HepG2 (cell line): Measurements from ENCODE around the gene MBNL3. TPM values are rescaled to one million over a fixed set of nuclear protein-coding genes. Genes with fewer than 3 reads are reported as not detected.

ENCODE experiments used
- HNRNPL ChIP-seq: fragments of 200-400 bp; formaldehyde crosslinking; IDR thresholded peaks from 2 replicates; pipeline ENCODE4 v1.6.1; 2017; ENCODE audit warnings: mild to moderate bottlenecking, low read depth, low read length
- KDM5A ChIP-seq: fragments of 200-600 bp; sonication (generic); IDR thresholded peaks from 2 replicates; pipeline ENCODE4 v1.7.0; 2018; ENCODE audit warnings: antibody characterized with exemption, mild to moderate bottlenecking, low read length, borderline replicate concordance
- KLF9 ChIP-seq: IDR thresholded peaks from 2 replicates; pipeline ENCODE4 v1.6.1; 2016; ENCODE audit warnings: low read depth
- MBD4 ChIP-seq: IDR thresholded peaks from 2 replicates; pipeline ENCODE4 v1.6.1; 2012; ENCODE audit warnings: low read length, inconsistent platforms, borderline replicate concordance
- MXD3 ChIP-seq: IDR thresholded peaks from 2 replicates; pipeline ENCODE4 v1.6.1; 2016; ENCODE audit warnings: mild to moderate bottlenecking, missing biosample characterization, missing genetic modification reagents
- MXI1 ChIP-seq: IDR thresholded peaks from 3 replicates; pipeline ENCODE4 v1.6.1; 2012; ENCODE audit warnings: low read depth, low read length, inconsistent platforms, borderline replicate concordance
- SMARCE1 ChIP-seq: fragments of 450-650 bp; IDR thresholded peaks from 2 replicates; pipeline ENCODE4 v1.6.1; 2017; ENCODE audit warnings: borderline replicate concordance
- SRY ChIP-seq: sonication (generic); formaldehyde crosslinking; IDR thresholded peaks from 2 replicates; pipeline ENCODE4 v1.8.0; 2022; ENCODE audit warnings: mild to moderate bottlenecking, missing genetic modification reagents
- ZFP36L1 ChIP-seq: sonication (generic); formaldehyde crosslinking; IDR thresholded peaks from 2 replicates; pipeline ENCODE4 v1.8.0; 2022; ENCODE audit warnings: mild to moderate bottlenecking, missing genetic modification reagents, moderate library complexity
- ZFP82 ChIP-seq: sonication (generic); formaldehyde crosslinking; IDR thresholded peaks from 2 replicates; pipeline ENCODE4 v1.5.1; 2020; ENCODE audit warnings: mild to moderate bottlenecking, missing genetic modification reagents, borderline replicate concordance
- ZNF142 ChIP-seq: sonication (generic); formaldehyde crosslinking; IDR thresholded peaks from 2 replicates; pipeline ENCODE4 v1.4.0; 2020; ENCODE audit warnings: missing genetic modification reagents
- ZNF280D ChIP-seq: sonication (generic); formaldehyde crosslinking; IDR thresholded peaks from 2 replicates; pipeline ENCODE4 v1.5.1; 2020; ENCODE audit warnings: mild to moderate bottlenecking, missing genetic modification reagents
- ZNF446 ChIP-seq: sonication (generic); formaldehyde crosslinking; IDR thresholded peaks from 2 replicates; pipeline ENCODE4 v1.5.0; 2020; ENCODE audit warnings: mild to moderate bottlenecking, missing genetic modification reagents
- ZNF709 ChIP-seq: sonication (generic); formaldehyde crosslinking; IDR thresholded peaks from 2 replicates; pipeline ENCODE4 v1.5.0; 2020; ENCODE audit warnings: mild to moderate bottlenecking, missing genetic modification reagents
- polyA plus RNA-seq, 8 experiments: library from polyadenylated mRNA; depleted of rRNA in 3 of 8; stranded (reverse) in 7 of 8; unstranded in 1 of 8; fragments of >200 nt; fragmentation: Illumina TruSeq in 4 of 8; extraction: Trizol in 4 of 8; gene quantifications; 2 replicates each; pipeline versions ENCODE4 v1.2.1 to v1.2.3, GENCODE V29; 2011 to 2016; ENCODE audit warnings: low read depth in 4 of 8, missing spikeins in 1 of 8, mixed read lengths in 1 of 8; ENCODE audit not compliant: insufficient read depth in 1 of 8
- total RNA-seq, 5 experiments: library from RNA; depleted of rRNA; stranded (reverse); fragments of >200 nt; fragmentation: Illumina TruSeq; extraction: Trizol; gene quantifications; 2 replicates each; pipeline ENCODE4 v1.2.3, GENCODE V29; 2016; ENCODE audit warnings: low read depth in 1 of 5
- TF ChIP-seq, protein P1 (sequence below): sonication (generic); formaldehyde crosslinking; IDR thresholded peaks from 2 replicates; pipeline ENCODE4 v1.4.0; 2020; ENCODE audit warnings: low read depth, mild to moderate bottlenecking, missing genetic modification reagents
- TF ChIP-seq, protein P2 (sequence below): sonication (generic); formaldehyde crosslinking; IDR thresholded peaks from 2 replicates; pipeline ENCODE4 v1.4.0; 2020; ENCODE audit warnings: missing genetic modification reagents, borderline replicate concordance
- TF ChIP-seq, protein P3 (sequence below): IDR thresholded peaks from 2 replicates; pipeline ENCODE4 v1.6.1; 2016; ENCODE audit warnings: missing compliant biosample characterization, missing genetic modification reagents, borderline replicate concordance

Gene MBNL3
- total and polyA plus RNA-seq, 2 of the 13 experiments (the other 11 are each of a cell fraction or from before 2014, with no cell fraction given): 155 to 257 TPM

DNA sequence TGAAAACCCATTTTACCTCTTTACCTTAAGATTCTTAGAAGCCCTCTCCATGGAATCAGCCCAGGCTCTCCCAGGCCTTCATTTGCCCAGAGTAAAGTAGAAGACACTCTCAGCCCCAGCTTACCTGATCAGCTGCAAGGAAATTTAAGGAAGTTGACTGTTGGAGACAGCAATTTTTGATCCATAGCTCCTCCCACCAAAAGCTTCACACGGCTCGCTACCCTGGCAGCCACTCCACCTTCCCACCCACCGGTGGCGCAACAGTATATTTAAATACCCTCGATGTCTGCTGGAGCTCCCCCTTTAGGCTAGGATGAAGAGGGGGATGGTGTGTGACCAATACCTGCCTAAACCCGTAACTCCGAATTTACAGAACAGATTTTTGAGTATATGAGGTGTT, 75.4 kb downstream of the MBNL3 start (continued):
- TF ChIP-seq, protein P1, sequence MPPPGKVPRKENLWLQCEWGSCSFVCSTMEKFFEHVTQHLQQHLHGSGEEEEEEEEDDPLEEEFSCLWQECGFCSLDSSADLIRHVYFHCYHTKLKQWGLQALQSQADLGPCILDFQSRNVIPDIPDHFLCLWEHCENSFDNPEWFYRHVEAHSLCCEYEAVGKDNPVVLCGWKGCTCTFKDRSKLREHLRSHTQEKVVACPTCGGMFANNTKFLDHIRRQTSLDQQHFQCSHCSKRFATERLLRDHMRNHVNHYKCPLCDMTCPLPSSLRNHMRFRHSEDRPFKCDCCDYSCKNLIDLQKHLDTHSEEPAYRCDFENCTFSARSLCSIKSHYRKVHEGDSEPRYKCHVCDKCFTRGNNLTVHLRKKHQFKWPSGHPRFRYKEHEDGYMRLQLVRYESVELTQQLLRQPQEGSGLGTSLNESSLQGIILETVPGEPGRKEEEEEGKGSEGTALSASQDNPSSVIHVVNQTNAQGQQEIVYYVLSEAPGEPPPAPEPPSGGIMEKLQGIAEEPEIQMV (CRISPR knock-in tag): no peak
- TF ChIP-seq KLF9 (CRISPR knock-in tag): no peak
- TF ChIP-seq, protein P2, sequence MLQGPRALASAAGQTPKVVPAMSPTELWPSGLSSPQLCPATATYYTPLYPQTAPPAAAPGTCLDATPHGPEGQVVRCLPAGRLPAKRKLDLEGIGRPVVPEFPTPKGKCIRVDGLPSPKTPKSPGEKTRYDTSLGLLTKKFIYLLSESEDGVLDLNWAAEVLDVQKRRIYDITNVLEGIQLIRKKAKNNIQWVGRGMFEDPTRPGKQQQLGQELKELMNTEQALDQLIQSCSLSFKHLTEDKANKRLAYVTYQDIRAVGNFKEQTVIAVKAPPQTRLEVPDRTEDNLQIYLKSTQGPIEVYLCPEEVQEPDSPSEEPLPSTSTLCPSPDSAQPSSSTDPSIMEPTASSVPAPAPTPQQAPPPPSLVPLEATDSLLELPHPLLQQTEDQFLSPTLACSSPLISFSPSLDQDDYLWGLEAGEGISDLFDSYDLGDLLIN (CRISPR knock-in tag): no peak
- TF ChIP-seq HNRNPL: no peak
- TF ChIP-seq MXI1: no peak
- no peak for TF ChIP-seq ZNF446 (CRISPR knock-in tag)
- TF ChIP-seq SMARCE1: no peak
- no peak for TF ChIP-seq SRY (CRISPR knock-in tag)
- TF ChIP-seq, protein P3, sequence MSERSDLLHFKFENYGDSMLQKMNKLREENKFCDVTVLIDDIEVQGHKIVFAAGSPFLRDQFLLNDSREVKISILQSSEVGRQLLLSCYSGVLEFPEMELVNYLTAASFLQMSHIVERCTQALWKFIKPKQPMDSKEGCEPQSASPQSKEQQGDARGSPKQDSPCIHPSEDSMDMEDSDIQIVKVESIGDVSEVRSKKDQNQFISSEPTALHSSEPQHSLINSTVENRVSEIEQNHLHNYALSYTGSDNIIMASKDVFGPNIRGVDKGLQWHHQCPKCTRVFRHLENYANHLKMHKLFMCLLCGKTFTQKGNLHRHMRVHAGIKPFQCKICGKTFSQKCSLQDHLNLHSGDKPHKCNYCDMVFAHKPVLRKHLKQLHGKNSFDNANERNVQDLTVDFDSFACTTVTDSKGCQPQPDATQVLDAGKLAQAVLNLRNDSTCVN: no peak
- no peak for TF ChIP-seq ZNF280D (CRISPR knock-in tag)
- no peak for TF ChIP-seq MXD3 (CRISPR knock-in tag)
- TF ChIP-seq MBD4: no peak
- no peak for TF ChIP-seq KDM5A
- TF ChIP-seq ZNF142 (CRISPR knock-in tag): no peak
- TF ChIP-seq ZFP82: no peak
- TF ChIP-seq ZNF709: no peak
- TF ChIP-seq ZFP36L1 (CRISPR knock-in tag): no peak
